ENCODE results near the gene PSMB3.

DNA sequence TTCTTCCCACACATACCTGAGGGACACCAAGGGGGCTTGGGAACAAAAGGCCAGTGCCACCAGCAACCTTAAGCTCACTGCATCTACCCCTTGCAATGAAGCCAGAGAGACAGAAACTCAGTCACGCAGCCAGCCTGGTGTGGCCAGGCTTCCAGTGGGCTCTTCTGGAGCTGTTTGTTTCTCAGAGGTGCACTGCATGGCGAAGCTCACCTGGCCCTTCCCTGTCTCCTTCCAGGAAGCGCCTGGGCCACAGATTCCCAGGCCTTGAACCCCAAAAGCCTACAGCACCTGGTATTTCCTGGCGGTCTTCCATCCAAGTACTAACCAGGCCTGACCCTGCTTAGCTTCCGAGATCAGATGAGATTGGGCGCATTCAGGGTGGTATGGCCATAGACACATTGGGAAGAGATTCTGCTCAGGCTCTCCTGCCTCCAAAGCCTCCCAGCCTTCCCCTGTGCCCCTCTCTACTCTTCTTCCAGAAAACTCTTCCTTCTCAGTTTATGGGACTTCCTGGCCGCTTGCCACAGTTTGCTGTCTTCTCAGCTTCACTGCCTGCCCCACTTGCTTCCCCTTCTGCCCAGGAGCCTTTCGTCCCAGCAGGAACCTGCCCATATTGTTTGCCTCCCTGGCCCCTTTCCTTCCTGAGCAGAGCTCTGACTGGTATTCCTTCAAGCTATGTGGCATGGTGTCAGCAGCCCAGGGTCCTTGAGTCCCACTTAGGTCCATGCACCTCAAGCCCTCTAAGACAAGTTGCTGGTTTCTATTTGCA lies 20.8 kb upstream of the PSMB3 start:
- TF ChIP-seq EP300 (IDR thresholded peaks at IDR 0.05; ENCODE audit: borderline replicate concordance in 1 of 2, low read depth in 1 of 2, low read length in 1 of 2) = no peak
- no peak for TF ChIP-seq NFIC (IDR thresholded peaks at IDR 0.05; ENCODE audit: borderline replicate concordance)
- TF ChIP-seq SIN3A (IDR thresholded peaks at IDR 0.05; ENCODE audit: borderline replicate concordance, low read depth, low read length) = no peak
- no peak for TF ChIP-seq CTCF (IDR thresholded peaks at IDR 0.05)
- no peak for TF ChIP-seq FOXJ3 (CRISPR knock-in tag; IDR thresholded peaks at IDR 0.05)
- TF ChIP-seq RXRA (IDR thresholded peaks at IDR 0.05; ENCODE audit: borderline replicate concordance, low read depth) = no peak
- TF ChIP-seq TCF12 (IDR thresholded peaks at IDR 0.05) = no peak

Data from SK-N-SH (cell line).